ENCODE measurements around the gene EPB41. TPM values are rescaled to one million over a fixed set of nuclear protein-coding genes. Genes with fewer than 3 reads are reported as not detected.
A peak's percentile ranks its signal among the peaks of the same experiment; 100 is the strongest.

The EPB41 gene
- total and polyA plus RNA-seq, 2 experiments from 2014 or later, result 26.8 to 112 TPM

GRCh38 chr1:28954126-28954726 lies 39.9 kb downstream of the EPB41 start:
- H3K36me3 ChIP-seq (ENCODE audit: insufficient read depth), result no peaks in the 10 kb centered on the region

More at GRCh38 chr1:28954126-28954726, 39.9 kb downstream of the EPB41 start:
- DNase-seq (ENCODE audit: low spot score) (no peak), ATAC-seq (no peak)
- peaks cover 56% of the 10 kb centered on the region for H3K79me2 ChIP-seq (replicated peaks; ENCODE audit: insufficient read depth)
- H3K27me3 ChIP-seq (ENCODE audit: insufficient read depth), result no peaks in the 10 kb centered on the region
- H3K4me2 ChIP-seq, result peak overlapping the region; percentile 14; the same call in 1 of the 2 replicates
- Mint-ChIP-seq H3K9me3 (no peaks in the 10 kb centered on the region), H3K27ac (no peak overlapping the region), H3K27me3 (ENCODE audit: insufficient read depth, low read depth, poor library complexity) (peaks cover 6% of the 10 kb centered on the region), H3K4me3 (no peak overlapping the region), H3K36me3 (ENCODE audit: low read depth) (no peaks in the 10 kb centered on the region), H3K4me1 (peaks cover 27% of the 10 kb centered on the region)
- H3F3A ChIP-seq (replicated peaks; ENCODE audit: low read depth), result no peaks in the 10 kb centered on the region
- H3K4me1 ChIP-seq (ENCODE audit: insufficient read depth), result peaks cover 25% of the 10 kb centered on the region
- H3K27ac ChIP-seq (ENCODE audit: low read depth), result no peak overlapping the region
- H3K9me2 ChIP-seq (ENCODE audit: insufficient read depth), result no peaks in the 10 kb centered on the region
- H3K4me3 ChIP-seq, result no peak overlapping the region
- peaks cover 5% of the 10 kb centered on the region for H4K20me1 ChIP-seq (replicated peaks; ENCODE audit: insufficient read depth)
- no peak overlapping the region for H2AFZ ChIP-seq
- TF ChIP-seq CREB1 (CRISPR knock-in tag; IDR thresholded peaks at IDR 0.05; ENCODE audit: low read depth) (no peak), CTCF (conservative IDR thresholded peaks at IDR 0.05; ENCODE audit: low read depth in 2 of 2) (no peak), ZNF331 (CRISPR knock-in tag; IDR thresholded peaks at IDR 0.05; ENCODE audit: low read depth) (no peak), ZNF114 (CRISPR knock-in tag; IDR thresholded peaks at IDR 0.05) (no peak), STAT1 (IDR thresholded peaks at IDR 0.05; ENCODE audit: unreplicated experiment) (no peak), EZH2phosphoT487 (IDR thresholded peaks at IDR 0.05; ENCODE audit: unreplicated experiment) (no peak)
- TF ChIP-seq, protein P1, sequence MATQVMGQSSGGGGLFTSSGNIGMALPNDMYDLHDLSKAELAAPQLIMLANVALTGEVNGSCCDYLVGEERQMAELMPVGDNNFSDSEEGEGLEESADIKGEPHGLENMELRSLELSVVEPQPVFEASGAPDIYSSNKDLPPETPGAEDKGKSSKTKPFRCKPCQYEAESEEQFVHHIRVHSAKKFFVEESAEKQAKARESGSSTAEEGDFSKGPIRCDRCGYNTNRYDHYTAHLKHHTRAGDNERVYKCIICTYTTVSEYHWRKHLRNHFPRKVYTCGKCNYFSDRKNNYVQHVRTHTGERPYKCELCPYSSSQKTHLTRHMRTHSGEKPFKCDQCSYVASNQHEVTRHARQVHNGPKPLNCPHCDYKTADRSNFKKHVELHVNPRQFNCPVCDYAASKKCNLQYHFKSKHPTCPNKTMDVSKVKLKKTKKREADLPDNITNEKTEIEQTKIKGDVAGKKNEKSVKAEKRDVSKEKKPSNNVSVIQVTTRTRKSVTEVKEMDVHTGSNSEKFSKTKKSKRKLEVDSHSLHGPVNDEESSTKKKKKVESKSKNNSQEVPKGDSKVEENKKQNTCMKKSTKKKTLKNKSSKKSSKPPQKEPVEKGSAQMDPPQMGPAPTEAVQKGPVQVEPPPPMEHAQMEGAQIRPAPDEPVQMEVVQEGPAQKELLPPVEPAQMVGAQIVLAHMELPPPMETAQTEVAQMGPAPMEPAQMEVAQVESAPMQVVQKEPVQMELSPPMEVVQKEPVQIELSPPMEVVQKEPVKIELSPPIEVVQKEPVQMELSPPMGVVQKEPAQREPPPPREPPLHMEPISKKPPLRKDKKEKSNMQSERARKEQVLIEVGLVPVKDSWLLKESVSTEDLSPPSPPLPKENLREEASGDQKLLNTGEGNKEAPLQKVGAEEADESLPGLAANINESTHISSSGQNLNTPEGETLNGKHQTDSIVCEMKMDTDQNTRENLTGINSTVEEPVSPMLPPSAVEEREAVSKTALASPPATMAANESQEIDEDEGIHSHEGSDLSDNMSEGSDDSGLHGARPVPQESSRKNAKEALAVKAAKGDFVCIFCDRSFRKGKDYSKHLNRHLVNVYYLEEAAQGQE (IDR thresholded peaks at IDR 0.05; ENCODE audit: unreplicated experiment), result no peak
